Stimulated activated CD4-positive, alpha-beta T cell treated with anti-CD3 and anti-CD28 coated beads, Interleukin-2, amount 100 ng/mL, for 4 hours (primary cell): Measurements from ENCODE around the gene NSFL1C.
A peak's percentile ranks its signal among the peaks of the same experiment; 100 is the strongest.

Source experiments
- DNase-seq: peaks from one replicate; pipeline ENCODE4 v3.0.0-alpha.2; 2020; ENCODE audit warnings: low read depth

NSFL1C gene

DNA sequence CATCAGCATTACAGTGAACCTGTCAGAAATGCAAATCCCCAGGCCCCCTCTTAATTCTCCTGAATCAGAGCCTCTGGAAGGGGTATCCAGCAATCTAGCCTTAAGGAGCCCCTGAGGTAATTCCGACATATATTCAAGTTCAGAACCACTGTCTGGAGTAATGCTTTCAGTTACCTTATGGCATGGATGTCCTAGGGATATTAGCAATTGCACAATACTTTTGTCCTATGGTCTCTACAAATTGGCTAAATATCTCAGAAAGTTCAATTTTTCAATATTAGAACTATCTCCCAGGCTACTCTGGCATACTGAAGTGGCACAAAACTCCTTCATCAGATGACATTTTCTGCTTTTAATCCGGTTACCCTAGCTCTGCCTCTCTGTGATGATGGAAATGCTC, 6.4 kb downstream of the NSFL1C start:
- no peak for DNase-seq

DNA sequence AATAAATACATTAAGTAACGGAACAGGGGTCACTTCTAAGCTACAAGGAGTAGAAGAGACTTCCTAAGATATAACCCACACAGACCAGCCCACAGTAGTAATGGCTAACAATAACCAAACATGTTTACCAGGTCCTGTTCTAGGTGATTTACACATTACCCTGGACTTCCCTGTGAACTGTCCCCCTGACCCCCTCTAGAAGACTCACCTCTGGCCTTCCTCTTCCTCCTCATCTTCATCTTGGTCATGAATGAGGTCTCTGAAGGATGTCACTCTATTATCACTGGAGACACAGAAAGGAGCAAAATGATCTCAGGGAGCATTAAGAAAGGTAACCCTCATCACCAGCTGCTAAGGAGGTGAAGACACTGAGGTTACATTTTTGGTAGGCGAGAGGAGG, 8.7 kb downstream of the NSFL1C start:
- no peak for DNase-seq

DNA sequence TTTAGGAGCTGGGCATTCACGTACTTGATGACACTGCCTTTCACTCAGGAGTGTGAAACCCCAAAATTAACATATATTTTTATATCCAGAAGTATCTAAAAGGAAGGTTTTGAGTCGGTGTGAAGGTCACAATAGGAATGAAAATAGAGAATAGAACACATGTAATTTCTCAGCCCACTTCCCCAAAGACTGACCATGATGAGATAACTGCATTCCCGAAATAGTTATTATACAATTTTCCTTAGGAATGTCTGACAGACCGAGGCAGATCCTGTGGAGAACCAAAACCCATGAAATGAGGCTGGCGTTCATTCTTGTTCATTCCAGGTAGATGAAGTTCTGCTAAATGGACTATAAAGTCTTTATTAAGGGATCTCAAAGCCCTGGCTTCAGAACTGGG, 10.3 kb downstream of the NSFL1C start:
- no peak for DNase-seq

DNA sequence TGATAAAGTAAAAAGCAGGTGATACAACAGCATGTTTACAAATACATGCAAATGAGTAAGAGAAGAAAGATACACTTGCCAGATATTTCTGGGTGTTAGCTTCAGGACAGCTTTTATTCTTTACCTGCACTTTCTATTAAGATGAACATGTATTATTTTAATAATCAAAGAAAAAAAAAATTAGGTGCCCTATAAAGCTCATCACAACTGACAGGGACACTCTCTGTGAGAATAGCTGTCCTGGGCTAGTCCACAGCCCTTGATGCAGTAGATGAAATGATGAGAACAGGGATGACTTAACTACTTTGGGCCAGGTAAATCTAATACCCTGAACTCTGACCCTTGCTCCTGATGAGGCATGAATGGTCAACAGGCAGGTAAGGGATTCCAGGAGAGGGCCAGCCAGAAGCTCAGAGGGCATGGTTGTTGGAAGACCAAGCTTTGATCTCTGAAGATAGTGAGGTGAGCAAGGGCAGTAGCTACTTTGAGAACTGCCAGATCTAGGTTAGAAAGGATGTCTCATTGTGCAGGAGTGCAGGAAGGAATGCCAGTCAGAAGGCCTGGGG, 15.6 kb downstream of the NSFL1C start:
- DNase-seq, result no peak

DNA sequence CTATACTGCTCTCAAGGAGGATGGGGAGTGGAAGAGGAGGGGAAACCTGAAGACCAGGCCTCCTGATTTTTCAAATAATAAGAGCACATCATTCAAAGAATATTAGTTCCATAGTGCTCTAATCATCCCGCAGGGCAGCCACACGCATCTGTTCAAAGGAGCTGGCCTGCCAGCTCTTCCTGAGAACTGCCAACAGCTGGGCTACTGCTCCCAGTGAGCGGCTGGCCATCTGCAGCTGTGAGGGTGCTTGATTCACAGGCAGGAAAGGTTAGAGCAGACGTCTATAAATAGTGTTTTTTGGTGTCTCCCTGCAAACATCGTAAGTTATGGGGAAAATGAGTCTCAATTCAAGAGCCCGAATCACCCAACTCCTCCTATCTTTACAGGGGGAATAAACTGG, 17.3 kb downstream of the NSFL1C start:
- no peak for DNase-seq

DNA sequence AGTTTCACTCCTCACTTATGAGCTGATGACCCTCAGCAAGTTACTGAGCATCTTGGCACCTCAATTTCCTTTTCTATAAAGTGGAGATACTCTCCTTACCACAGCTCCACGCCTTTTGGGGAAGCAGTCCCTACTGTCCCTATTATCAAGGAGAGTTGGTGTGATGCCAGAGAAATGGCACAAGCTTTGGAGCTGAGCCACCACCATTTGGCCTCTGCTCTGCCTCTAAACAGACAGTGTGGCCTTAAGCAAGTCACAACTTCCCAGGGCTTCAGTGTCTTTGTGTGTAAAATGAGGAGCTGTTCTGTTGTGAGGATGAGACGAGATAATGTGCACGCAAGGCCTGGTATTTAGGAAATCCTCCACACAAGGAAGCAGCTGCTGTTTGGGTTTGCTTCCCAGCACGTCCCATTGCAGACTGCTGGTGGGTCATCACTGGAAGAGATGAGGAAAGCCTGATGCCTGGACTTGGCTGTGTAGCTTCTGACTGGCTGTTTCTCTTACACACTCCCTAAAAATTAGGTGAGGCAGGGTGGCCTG, 18.5 kb downstream of the NSFL1C start:
- DNase-seq, result no peak

DNA sequence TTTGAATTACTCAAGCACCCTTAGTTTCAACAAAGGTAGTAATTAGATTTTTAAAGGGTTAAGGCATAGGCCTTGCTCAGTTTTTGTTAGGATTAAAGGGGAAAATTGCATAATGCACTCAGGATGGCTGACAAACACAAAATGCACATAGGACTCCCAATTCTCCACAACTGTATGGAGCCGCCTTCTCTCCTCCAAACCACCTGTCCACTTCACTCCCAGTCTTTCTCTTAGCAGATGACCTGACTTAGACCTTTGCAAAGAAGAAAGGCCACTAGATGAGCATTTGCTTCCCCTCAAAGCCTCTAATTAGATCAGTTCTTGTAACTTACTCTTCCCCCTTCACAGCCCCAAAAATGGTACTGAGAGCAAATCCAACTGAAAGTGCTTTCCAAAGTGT, 20.1 kb downstream of the NSFL1C start:
- no peak for DNase-seq

DNA sequence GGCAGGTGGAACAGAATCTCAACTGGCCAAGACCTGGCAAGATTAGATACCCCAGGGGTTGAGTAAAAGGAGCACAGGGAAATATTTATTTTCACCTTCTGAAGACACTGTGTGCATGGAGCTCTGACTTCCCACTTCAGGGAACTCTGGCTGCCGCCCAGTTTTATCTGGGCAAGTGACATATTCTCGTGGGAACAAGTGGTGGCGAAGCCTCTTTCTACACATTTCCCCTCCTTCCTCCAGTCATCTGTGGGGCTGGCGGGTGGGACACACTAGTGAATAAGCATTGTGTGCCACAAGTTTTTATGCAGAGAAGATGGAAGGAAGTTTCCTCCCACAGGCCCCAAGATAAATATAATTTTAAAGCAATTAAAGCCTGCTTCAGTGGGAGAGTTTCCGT, 23.6 kb downstream of the NSFL1C start:
- DNase-seq, result no peak

DNA sequence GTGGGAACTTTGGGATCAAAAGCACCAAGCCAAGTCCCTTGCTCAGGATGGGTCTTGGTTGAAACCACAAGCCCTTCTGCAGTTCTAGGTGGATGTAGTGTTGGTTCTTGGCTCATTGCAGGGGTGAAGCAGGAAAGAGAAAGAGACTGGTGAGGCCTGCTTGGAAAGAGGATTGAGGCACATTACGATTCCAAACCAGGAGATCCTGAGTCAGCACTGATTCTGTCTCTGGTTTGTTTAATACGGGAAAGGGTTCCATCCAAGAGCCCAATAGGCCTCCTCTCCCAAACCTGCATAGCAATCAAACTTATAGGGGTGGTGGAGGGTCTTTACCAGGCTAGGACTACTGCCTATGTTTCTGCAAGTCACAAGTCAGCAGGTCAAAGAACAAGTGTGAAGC, 24.3 kb downstream of the NSFL1C start:
- no peak for DNase-seq

DNA sequence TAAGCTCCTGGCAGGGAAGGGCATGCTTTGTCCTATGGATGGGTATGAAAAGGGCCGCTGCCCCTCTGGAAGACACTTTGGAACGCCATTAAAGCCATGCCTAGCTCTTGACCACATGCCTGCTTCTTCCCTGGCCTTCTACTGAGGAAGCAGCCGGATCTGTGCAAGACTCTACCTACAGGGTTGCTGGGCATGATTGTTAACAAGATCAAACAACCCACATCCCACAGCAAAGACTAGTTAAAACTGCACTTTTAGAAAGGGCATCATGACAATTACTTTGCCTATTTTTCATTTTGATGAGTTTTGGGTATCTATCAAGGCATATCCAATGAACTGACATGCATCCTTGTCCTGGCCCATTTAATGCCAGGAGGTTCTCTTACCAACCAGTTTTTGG, 25.5 kb downstream of the NSFL1C start:
- DNase-seq, result no peak

DNA sequence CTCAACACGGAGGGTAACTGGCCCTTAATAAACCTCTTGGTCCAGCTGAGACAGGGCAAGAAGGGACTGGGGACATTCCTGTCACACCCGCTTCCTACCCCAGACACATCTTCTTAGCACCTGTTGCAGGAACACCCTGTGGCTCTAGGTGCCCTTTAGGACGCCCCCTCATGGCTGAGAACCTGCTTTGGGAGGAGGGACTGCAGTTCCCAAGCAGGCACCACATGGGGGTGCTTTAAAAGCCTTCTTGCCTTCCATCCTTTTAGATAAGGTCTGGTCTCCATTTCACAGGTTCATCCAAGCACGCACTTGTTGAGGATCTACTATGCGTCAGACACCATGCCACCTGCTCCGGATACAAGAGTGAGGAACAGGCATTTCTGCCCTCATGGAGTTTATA, 26.6 kb downstream of the NSFL1C start:
- DNase-seq, result no peak

DNA sequence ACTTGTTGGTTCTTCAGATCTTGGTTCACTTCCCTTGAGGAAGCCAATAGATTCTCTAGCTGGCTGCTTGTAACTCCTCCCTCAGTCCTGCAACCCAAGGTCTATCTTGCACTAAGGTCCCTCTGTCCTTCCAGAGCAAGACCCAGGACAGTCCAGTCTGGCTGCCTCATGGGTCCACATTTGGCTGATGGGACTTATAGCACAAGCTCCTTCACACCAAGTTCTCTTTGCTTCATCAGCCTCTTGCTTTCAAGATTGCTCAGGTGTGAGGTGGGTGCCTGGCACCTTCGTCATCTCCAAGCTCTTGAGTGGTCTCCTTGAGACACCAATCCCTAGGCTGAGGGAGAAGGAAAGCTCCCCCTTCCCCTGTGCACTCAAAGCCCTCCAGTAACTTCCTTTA, 28.3 kb downstream of the NSFL1C start:
- no peak for DNase-seq

DNA sequence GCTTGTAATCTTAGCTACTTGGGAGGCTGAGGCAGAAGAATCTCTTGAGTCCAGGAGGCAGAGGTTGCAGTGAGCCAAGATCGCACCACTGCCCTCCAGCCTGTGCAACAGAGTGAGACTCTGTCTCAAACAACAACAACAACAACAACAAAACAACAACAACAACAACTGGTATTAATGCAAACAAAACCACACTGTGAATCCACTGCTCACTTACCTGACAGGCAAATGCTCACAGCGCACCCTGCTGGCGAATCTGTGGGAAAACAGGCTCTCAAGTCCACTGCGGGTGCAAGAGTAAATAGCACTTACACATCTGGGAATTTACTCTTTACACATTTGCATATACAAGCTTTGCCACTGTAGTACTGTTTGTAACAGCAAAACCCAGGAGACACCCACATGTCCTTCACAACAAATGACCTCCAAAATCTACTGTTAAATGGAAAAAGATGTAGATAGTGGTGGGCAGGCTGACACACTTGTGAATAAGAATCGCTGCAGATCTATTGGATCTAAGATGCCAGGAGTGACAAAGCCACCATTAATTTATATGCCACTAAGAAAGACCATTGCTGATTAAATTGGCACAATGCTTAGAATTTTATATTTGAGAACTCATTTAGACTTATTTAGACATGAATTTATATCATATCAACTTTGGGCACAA, 29.3 kb downstream of the NSFL1C start:
- DNase-seq, result peak; percentile 69

DNA sequence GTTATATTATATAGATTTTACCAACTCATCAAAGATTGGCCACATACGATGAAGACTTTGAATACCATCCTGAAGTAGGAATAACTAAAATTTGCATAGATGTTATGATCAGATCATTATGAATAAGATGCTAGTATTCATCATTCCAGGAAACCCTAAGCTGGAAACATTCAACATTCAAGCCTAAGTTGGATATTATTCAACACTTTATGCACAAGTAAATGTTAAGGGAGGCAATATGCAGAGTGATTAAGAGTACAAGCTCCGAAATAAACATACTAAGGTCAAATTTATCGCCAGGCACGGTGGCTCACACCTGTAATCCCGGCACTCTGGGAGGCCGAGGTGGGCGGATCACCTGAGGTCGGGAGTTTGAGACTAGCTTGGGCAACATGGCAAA, 30.4 kb downstream of the NSFL1C start:
- DNase-seq, result no peak

DNA sequence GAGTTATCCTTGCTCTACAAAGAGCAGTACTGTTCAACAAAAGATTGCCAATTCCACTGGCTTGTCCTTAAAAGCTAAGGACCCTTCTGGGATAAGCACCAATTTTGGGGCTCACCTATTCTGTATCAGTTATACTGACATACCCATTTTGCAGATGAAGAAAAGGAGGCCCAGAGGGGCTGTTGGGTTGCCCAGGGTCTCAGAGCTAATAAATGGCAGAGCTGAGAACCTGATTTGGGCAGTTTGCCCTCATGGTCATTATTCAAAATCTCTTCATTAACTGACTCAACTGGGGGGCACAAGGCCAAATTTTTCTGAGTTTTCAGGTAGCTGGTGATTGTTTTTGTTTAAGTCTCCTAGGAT, 31.3 kb downstream of the NSFL1C start:
- no peak for DNase-seq

DNA sequence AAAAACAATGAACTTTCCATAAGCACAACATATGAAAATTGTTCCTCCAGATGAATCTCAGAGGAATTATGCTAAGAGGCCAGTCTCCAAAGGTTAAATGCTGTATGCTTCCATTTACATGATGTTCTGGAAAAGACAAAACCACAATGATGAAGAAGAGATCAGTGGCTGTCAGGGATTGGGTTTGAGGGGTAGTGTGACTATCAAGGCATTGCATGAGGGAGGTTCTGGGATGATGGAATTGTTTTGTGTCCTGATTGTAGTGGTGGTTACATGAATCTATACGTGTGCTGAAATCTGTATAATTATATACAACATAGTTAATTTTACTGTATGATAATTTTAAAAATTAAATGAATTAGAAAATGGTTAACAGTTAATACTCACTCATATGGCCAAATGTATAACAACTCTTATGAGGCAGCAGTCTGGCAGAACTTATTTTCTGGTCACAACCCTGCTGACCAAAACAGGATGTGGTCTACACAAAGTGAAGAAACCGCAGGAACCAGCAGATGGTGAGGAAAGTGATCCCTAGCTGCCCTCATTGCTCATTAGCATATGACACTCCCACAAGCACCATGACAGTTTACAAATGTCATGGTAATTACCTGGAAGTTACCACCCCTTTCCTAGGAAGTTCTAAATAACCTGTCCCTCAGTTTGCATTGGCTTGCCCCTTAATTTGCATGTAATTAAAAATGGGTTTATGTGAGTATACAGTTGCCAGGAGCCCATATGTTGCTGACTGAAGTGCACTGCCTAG, 31.9 kb downstream of the NSFL1C start:
- DNase-seq, result peak; percentile 16

DNA sequence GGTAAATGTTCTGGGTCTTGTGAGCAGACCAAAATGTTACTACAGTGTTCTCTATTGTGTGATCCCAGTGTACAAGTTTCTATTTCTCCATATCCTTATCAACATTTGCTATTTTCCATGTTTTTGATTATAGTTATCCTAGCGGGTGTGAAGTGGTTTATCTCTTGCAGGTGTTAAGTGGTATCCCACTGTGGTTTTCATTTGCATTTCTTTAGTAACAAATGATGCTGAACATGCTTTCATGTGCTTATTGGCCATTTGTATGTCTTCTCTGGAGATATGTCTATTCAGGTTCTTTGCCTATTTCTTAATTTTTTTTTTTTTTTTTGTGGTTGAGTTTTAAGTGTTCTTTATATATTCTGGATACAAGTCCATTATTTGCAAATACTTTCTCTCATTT, 35.5 kb downstream of the NSFL1C start:
- DNase-seq, result no peak

DNA sequence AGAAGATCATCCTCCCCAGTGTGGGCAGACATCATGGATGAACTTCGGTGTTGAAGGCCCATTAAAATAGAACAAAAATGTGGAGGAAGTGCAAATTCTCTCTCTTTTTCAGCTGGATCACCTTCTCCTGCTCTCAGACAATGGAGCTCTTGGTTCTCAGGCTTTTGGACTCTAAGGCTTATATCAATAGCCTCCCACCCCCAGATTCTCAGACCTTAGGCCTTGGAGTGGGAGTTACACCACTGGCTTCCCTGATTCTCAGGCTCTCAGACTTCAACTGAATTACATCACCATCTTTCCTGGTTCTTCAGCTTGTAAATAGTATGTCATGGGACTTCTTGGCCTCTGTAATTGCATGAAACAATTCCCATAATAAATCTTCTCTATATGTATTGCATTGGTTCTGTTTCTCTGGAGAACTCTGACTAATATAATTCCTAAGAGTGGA, 36.6 kb downstream of the NSFL1C start:
- no peak for DNase-seq

DNA sequence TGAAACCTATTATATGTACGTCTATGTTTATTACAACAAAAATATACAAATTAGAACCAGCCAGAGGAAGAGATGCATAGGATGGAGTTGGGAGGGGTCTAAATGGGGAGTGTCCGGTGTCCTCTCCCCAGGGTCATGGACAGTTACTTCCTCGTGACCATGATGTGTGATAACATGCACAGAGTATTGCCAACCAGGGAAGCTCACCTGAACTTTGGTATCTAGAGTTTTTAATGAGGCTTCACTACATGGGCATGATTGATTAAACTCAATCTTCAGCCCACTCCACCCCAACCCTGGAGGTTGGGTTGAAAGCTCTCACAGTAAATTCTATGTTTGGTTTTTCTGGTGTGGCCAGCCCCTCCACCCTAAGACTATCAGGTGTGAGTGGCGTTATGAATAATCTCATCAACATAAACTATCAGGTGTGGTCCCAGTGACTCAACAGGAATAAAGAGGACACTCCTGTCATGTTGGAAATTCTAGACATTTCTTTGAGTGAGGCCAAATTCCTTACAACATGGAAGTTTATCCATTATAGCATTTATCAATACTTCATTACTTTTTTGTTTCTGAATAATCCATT, 37.4 kb downstream of the NSFL1C start:
- no peak for DNase-seq

DNA sequence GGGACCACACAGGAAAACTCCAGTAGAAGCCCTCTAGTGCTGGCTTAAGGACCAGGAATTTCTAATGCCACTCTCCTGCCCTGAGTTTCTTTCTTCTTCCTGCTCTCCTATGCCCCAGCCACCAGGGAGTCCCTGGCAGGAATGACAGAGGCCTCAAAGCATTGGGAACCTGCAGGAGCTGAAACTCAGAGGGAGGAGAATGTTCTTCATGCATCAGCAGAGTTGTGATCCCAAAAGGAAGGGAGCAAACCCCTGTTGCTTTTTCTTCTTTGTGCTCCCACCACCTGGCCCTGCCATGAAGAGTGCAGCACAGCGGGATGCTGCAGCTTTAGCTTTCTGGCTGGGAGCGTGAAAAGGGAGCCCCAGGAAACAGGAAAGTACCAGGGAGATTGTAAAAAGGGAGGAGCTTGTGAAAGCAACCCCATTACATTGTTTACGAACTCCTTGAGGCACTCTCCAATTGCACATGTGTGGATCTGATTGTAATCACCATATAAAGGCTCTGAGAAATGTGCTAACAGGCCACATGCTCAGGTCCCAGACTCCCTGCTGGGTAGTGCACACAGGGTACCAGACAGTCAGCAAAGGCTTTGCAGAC, 39.1 kb downstream of the NSFL1C start:
- DNase-seq, result no peak

DNA sequence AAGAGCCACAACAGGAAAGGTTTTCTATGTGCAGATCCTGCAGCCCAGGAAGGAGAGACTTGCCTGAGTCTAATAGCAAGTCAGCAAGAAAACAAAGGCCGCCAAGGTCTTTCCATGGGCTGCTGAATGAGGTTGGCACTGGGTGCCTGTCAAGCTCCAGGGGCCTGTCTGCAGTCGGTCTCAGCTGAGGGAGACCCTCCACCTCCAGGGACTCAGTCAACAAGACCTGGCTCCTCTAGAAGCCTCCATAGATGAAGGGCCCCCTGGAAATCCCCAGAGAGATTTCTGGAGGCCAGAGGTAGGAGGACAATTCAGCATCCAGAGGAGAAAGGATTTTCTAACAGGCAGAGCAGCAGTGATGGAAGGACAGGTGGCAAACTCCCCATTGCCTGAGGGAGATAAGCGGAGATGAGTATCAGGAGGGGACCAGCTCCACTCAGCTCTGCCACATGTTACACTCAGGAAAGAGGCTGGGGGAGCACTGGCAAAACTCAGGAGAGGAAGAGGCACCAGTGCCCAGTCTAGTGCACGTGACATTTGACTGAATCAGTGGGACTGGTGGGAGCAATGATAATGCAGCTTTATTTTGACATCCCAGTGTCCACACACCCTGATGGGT, 40.3 kb downstream of the NSFL1C start:
- no peak for DNase-seq

DNA sequence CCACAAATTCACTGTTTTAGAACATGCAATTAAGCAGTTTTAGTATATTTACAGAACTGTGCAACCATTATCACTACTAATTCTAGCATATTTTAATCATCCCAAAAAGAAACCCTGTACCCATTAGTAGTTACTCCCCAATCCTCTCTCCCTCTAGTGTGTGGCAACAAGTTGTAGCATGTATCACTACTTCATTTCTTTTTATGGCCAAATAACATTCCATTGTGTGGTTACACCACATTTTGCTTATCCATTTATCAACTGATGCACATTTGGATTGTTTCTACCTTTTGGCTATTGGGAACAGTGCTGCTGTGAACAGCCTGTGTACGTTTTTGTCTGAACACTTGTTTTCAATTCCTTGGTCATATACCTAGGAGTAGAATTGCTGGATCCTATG, 42.3 kb downstream of the NSFL1C start:
- DNase-seq, result no peak
